ENCODE data around the gene CERS3.

- TF ChIP-seq POLR2AphosphoS5 (IDR thresholded peaks at IDR 0.05; ENCODE audit: low read depth) (no peak), CTCF (IDR thresholded peaks at IDR 0.05; ENCODE audit: insufficient read depth, low read length) (no peak), GABPA (IDR thresholded peaks at IDR 0.05; ENCODE audit: low read depth) (no peak)
These were observed 99.5 kb downstream of the CERS3 start for GRCh38 chr15:100429116-100429728.

All from HL-60 (cell line).